Progenitor cell of endocrine pancreas (in vitro differentiated cells): ENCODE results near the gene MMP17. TPM values are rescaled to one million over a fixed set of nuclear protein-coding genes. Genes with fewer than 3 reads are reported as not detected.
A peak's percentile ranks its signal among the peaks of the same experiment; 100 is the strongest.

Experiments
- DNase-seq: peaks from one replicate; pipeline ENCODE4 v3.0.0; 2021; ENCODE audit warnings: low spot score; ENCODE audit not compliant: unreplicated experiment
- H3K27ac Mint-ChIP-seq: 2 replicates; pipeline ENCODE4 v1.8.0; 2021; ENCODE audit warnings: mild to moderate bottlenecking, moderate library complexity, mixed read lengths
- H3K27me3 Mint-ChIP-seq: 2 replicates; pipeline ENCODE4 v1.8.0; 2021; ENCODE audit warnings: mixed read lengths
- H3K36me3 Mint-ChIP-seq: 2 replicates; pipeline ENCODE4 v1.8.0; 2022; ENCODE audit warnings: mixed read lengths; ENCODE audit not compliant: insufficient read depth
- H3K4me1 Mint-ChIP-seq: 2 replicates; pipeline ENCODE4 v1.8.0; 2021; ENCODE audit warnings: low read depth, mixed read lengths
- H3K4me3 Mint-ChIP-seq: 2 replicates; pipeline ENCODE4 v1.8.0; 2021; ENCODE audit warnings: low read depth, mild to moderate bottlenecking, moderate library complexity, mixed read lengths
- H3K9me3 Mint-ChIP-seq: 2 replicates; pipeline ENCODE4 v1.8.0; 2021; ENCODE audit warnings: low read depth, mixed read lengths
- CTCF ChIP-seq: fragments of 200-600 bp; sonication (generic); IDR thresholded peaks from one replicate; pipeline ENCODE4 v1.5.0; 2021; ENCODE audit warnings: antibody characterized with exemption, mild to moderate bottlenecking; ENCODE audit not compliant: unreplicated experiment
- total RNA-seq: library from RNA; stranded (reverse); gene quantifications from 2 replicates; pipeline ENCODE4 v1.2.1, GENCODE V29; 2021

Gene MMP17
- total RNA-seq, 1 donor from 2014 or later, result 0.48 TPM

- TF ChIP-seq CTCF, result no peak
- peak overlapping the region; percentile 84 for H3K4me3 Mint-ChIP-seq
- no peaks in the 10 kb centered on the region for H3K27me3 Mint-ChIP-seq
- no peaks in the 10 kb centered on the region for H3K9me3 Mint-ChIP-seq
- no peak for DNase-seq
- peaks cover 14% of the 10 kb centered on the region for H3K4me1 Mint-ChIP-seq
- H3K27ac Mint-ChIP-seq, result peak overlapping the region; percentile 81
- H3K36me3 Mint-ChIP-seq, result peaks cover 3% of the 10 kb centered on the region
Observed at GRCh38 chr12:131896811-131897270, 68.6 kb downstream of the MMP17 start.

- Mint-ChIP-seq H3K4me3 (peak overlapping the region; percentile 38), H3K36me3 (peaks cover 3% of the 10 kb centered on the region), H3K27me3 (no peaks in the 10 kb centered on the region), H3K27ac (peak overlapping the region; percentile 76), H3K9me3 (no peaks in the 10 kb centered on the region), H3K4me1 (peaks cover 14% of the 10 kb centered on the region)
- no peak for TF ChIP-seq CTCF
- no peak for DNase-seq
Observed at GRCh38 chr12:131897276-131897675, 69.1 kb downstream of the MMP17 start.

GRCh38 chr12:131897875-131898274 lies 69.7 kb downstream of the MMP17 start:
- no peaks in the 10 kb centered on the region for H3K27me3 Mint-ChIP-seq
- no peak overlapping the region for H3K27ac Mint-ChIP-seq
- H3K9me3 Mint-ChIP-seq, result no peaks in the 10 kb centered on the region
- H3K4me1 Mint-ChIP-seq, result peaks cover 14% of the 10 kb centered on the region
- H3K36me3 Mint-ChIP-seq, result peaks cover 3% of the 10 kb centered on the region
- peak overlapping the region; percentile 9 for H3K4me3 Mint-ChIP-seq
- TF ChIP-seq CTCF, result no peak
- DNase-seq, result no peak

- DNase-seq, result no peak
- Mint-ChIP-seq H3K36me3 (peaks cover 3% of the 10 kb centered on the region), H3K27ac (no peak overlapping the region), H3K4me1 (peaks cover 13% of the 10 kb centered on the region), H3K27me3 (no peaks in the 10 kb centered on the region), H3K4me3 (no peak overlapping the region), H3K9me3 (no peaks in the 10 kb centered on the region)
- TF ChIP-seq CTCF, result no peak
Observed at GRCh38 chr12:131900397-131900796, 72.2 kb downstream of the MMP17 start.

Other genes starting within 250 kb of the MMP17 start
- 62.1 and 64.5 TPM in 2 replicates for gene SFSWAP, start 117.3 kb upstream of the MMP17 start, total RNA-seq
- gene ULK1, start 66.2 kb downstream of the MMP17 start, total RNA-seq, result 111 and 122 TPM in 2 replicates
- gene PUS1, start 100.9 kb downstream of the MMP17 start, total RNA-seq, result 38.5 and 40.4 TPM in 2 replicates
- 63.0 and 66.6 TPM in 2 replicates for gene EP400, start 121.5 kb downstream of the MMP17 start, total RNA-seq